DND-41 (cell line): ENCODE results near the gene ALDH1L1.

ENCODE experiments used
- EZH2 ChIP-seq: IDR thresholded peaks from 3 replicates; pipeline ENCODE4 v1.6.1; 2012; ENCODE audit warnings: borderline replicate concordance, low read depth, mild to moderate bottlenecking, moderate library complexity, low read length, inconsistent platforms; ENCODE audit not compliant: severe bottlenecking
- TF ChIP-seq, protein P1 (sequence below): IDR thresholded peaks from 2 replicates; pipeline ENCODE4 v1.5.1; 2012; ENCODE audit warnings: borderline replicate concordance, low read length, moderate library complexity, mild to moderate bottlenecking; ENCODE audit not compliant: poor library complexity, severe bottlenecking; ENCODE audit errors: extremely low read depth

DNA sequence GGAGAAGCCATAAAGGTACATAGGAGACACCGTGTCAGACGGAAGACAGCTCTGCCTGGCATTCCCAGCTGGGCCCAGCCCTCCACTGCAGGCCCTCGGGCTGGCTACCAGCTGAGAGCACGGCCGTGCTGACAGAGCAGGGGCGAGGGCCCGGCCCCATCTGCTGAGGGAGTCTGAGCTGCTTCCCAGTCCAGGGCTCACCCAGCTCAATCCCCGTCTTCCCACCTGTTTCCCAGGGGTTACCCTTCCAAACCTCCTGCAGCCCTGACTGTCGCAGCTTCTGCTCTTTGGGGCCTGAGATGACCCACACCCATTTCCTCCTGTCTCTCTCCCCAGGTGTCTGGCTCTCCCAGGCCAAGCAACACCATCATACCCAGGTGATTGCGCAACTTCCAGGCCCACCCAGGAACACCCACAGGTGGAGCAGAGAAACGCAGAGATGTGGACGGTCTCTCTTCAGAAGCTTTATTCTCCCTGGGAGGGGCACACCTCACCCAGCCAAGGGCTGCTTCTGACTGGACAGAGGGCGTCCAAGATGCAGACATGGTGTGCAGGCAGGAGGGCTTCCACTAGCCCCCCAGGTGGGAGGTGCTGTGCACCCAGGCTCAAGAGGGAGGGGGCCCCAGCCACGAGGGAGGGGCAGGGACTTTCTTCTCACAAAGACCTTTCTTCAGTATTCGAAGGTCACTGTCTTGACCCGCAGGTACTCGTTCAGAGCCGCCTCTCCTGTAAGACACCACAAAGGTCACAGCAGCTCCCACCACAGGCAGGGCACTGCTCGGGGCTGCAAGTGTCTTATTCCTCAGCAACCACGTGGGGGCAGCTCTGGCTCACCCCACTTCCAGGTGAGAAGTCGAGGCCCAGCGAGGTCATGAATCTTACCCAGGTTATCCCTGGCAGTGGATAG lies 77.0 kb downstream of the ALDH1L1 start:
- TF ChIP-seq, protein P1, sequence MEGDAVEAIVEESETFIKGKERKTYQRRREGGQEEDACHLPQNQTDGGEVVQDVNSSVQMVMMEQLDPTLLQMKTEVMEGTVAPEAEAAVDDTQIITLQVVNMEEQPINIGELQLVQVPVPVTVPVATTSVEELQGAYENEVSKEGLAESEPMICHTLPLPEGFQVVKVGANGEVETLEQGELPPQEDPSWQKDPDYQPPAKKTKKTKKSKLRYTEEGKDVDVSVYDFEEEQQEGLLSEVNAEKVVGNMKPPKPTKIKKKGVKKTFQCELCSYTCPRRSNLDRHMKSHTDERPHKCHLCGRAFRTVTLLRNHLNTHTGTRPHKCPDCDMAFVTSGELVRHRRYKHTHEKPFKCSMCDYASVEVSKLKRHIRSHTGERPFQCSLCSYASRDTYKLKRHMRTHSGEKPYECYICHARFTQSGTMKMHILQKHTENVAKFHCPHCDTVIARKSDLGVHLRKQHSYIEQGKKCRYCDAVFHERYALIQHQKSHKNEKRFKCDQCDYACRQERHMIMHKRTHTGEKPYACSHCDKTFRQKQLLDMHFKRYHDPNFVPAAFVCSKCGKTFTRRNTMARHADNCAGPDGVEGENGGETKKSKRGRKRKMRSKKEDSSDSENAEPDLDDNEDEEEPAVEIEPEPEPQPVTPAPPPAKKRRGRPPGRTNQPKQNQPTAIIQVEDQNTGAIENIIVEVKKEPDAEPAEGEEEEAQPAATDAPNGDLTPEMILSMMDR, result no peak
- TF ChIP-seq EZH2, result no peak
